Measurements from ENCODE around the gene DHRS1.

- no peak for TF ChIP-seq CTCF (conservative IDR thresholded peaks at IDR 0.05; ENCODE audit: low read length)
- TF ChIP-seq EZH2phosphoT487 (IDR thresholded peaks at IDR 0.05; ENCODE audit: borderline replicate concordance) = no peak
Measured at GRCh38 chr14:24300326-24300980, 873 bp upstream of the DHRS1 start.

Data from Loucy (cell line).